Activated CD4-positive, alpha-beta T cell treated with anti-CD3 and anti-CD28 coated beads for 24 hours (primary cell): ENCODE measurements around the gene DPY19L2.
A peak's percentile ranks its signal among the peaks of the same experiment; 100 is the strongest.
"Not testable (repeated sequence)": the region's sequence is repeated elsewhere in the genome, so short reads cannot be mapped to it uniquely, and the experiment has no call there.

Source experiments
- DNase-seq, 2 donors: peaks; one replicate each; pipeline ENCODE4 v3.0.0-alpha.2; 2020; ENCODE audit warnings: low read depth in 2 of 2

Gene DPY19L2

GRCh38 chr12:63668028-63668799 is at the start of gene DPY19L2:
Gene DPY19L2 (minus strand): TSS chr12:63668493. CDS start chr12:63668393, 100 bp downstream.
- peak in 1 of 2 donors; percentile 47 for DNase-seq

DNA sequence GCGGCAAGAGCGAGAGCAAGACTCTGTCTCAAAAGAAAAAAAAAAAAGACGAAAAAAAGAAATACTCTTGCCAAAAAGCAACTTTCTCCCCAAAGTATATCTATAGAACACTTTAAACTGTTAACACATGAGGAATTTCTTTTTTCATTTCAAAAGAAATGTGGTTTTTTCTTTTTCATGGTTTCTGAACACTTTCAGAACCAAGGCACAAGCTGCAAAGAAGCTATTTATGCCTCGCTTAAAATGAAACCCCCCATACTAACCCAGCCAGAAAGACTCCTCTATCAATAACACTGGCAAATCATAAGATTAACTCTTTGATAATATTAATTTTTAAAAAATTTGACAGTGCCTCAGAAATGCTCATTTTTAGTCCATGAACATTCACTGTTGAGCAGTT is 48.6 kb upstream of the DPY19L2 start:
- DNase-seq: not testable (repeated sequence)

GRCh38 chr12:63715107-63715625 is 46.9 kb upstream of the DPY19L2 start:
- DNase-seq: not testable (repeated sequence)

DNA sequence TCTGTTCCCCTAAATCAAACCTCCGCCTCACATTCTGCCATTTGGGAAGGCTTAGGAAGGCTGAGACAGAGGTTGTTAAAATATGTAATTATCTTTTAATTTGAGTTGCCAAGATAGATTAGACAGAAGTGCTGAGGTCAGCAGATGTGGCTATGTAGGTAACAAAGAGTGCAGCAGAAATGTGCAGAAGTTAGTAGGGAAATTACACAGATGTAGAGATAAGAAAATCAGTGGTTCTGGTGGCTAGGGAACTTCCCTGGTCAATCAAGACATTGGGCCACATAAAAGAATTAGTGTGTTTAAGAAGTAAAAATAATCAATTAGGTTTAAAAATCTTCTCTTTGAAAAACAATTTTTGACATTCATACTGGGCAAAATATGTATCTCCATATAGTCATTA is 46.1 kb upstream of the DPY19L2 start:
- not testable (repeated sequence) for DNase-seq

- DNase-seq: not testable (repeated sequence)
Observed at GRCh38 chr12:63713681-63714075, 45.4 kb upstream of the DPY19L2 start.

GRCh38 chr12:63712979-63713680 is 44.8 kb upstream of the DPY19L2 start:
- DNase-seq: not testable (repeated sequence)

DNA sequence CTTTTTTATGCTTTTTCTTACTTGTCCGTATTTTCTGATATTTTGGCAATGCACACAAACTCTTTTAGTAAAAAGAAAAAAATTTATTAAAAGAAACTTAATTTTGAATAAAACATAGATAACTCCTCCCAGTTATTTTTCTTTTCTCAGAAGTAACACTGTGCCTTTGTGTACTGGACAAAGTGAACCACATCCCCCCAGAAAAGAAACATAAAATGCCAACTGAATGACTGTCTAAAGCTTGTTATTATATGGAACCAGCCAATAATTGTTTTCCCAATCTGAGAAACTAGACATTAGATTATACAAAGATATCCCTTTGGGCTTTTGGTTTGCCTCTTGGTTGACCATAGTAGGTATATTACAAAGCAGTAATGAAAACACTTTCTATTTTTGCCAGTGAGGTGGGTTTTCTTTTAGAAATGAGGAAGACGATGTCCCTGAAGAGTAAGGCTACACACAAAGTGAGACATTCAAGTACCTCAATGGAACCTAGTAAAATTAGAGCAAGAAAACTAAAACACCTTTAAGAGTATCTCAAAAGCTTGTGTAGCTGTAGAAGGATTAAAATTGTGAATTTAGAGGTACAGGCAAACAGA is 44.2 kb upstream of the DPY19L2 start:
- DNase-seq: not testable (repeated sequence)

- DNase-seq: not testable (repeated sequence)
Observed at GRCh38 chr12:63711339-63711738, 43.0 kb upstream of the DPY19L2 start.

GRCh38 chr12:63706336-63706735 is 38.0 kb upstream of the DPY19L2 start:
- DNase-seq: no peak

DNA sequence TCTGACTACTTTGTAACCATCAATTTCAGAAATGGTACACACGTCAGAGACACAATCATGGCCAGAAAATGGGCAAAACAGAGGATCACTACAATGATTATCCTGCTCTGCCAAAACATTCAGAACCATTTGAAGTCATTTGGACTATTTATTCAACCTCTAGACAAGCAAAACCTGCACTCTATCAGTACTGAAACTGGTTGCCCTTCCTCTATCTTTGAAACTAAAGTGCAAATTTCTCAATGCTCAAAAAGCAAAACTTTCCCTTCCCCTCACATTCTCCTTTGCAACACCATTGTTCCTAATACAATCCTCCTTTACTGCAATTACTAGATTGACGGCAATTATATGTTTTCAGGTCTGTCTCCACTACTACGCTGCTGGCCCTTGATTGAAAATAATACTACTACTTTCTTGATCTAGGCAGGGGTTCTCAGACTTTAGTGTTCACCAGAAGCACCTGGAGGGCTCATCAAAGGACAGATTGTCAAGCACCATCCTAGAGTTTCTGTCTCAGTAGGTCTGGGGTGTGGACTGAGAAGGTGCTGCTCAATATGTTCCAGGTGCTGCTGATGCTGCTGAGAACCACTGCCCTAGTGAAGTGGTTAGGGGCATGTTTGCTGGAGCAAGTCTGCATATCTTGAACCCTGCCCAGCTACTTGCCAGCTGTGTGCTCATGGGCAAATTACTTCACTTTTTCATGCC is 31.5 kb upstream of the DPY19L2 start:
- DNase-seq: not testable (repeated sequence)

- not testable (repeated sequence) for DNase-seq
Observed at GRCh38 chr12:63699011-63699410, 30.7 kb upstream of the DPY19L2 start.

DNA sequence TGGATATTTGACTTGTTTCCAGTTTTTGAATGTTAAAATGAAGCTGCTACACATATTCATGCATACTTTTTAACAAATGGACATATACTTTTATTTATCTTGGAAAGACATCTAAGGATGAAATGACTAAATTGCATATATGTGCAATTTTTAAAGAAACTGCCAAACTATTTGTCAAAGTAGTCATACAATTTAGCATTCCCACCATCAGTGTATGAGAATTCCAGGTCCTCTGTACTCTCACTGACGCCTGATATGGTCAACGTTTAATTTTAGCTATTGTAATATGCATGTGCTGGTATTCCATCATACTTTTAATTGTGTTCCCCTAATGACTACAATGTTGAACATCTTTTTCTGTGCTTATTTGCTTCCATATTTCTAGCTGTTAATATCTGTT is 22.5 kb upstream of the DPY19L2 start:
- not testable (repeated sequence) for DNase-seq

DNA sequence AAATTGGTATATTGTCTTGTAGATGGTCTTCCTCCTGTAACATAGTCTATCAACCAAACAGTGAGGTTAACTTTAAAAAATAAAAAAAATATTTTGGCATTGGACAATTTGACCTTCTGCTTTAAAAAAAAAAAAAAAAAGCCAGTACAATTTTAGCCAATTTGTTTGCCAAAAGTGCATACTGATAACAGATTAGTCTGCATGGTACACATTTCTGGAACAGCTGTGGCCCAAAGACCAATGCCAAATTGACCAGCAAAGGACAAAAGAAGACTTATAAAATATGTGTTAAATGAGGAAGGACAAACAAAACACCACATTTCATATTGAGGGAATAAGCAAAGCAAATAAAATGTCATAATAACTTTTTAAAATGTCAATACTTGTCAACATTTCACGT is 20.8 kb upstream of the DPY19L2 start:
- not testable (repeated sequence) for DNase-seq

DNA sequence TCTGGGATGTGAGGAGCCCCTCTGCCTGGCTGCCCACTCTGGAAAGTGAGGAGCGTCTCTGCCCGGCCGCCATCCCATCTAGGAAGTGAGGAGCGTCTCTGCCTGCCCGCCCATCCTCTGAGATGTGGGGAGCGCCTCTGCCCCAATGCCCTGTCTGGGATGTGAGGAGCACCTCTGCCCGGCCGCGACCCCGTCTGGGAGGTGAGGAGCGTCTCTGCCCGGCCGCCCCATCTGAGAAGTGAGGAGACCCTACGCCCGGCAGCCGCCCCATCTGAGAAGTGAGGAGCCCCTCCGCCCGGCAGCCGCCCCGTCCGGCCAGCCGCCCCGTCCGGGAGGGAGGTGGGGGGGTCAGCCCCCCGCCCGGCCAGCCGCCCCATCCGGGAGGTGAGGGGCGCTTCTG is 18.3 kb upstream of the DPY19L2 start:
- not testable (repeated sequence) for DNase-seq

GRCh38 chr12:63685789-63686188 is 17.5 kb upstream of the DPY19L2 start:
- not testable (repeated sequence) for DNase-seq

GRCh38 chr12:63682617-63683016 is 14.3 kb upstream of the DPY19L2 start:
- not testable (repeated sequence) for DNase-seq

GRCh38 chr12:63680758-63681157 is 12.5 kb upstream of the DPY19L2 start:
- DNase-seq: not testable (repeated sequence)

DNA sequence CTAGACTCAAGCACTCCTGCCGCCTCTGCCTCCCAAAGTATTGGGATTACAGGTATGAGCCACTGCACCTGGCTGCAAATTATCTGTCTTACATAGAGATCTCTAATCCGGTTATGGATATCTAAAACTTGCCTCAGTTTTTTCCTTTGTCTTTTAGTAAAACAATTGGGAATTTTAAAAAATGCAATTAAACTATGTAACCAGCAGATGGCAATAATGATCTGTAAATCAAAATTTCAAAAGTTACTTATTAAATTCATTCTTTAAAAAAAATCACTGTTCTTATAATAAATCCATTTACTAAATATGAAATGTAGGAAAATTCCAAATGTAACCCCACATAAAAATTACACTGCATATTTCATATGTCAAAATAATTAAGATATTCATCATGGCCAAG is 4.3 kb upstream of the DPY19L2 start:
- DNase-seq: not testable (repeated sequence)

DNA sequence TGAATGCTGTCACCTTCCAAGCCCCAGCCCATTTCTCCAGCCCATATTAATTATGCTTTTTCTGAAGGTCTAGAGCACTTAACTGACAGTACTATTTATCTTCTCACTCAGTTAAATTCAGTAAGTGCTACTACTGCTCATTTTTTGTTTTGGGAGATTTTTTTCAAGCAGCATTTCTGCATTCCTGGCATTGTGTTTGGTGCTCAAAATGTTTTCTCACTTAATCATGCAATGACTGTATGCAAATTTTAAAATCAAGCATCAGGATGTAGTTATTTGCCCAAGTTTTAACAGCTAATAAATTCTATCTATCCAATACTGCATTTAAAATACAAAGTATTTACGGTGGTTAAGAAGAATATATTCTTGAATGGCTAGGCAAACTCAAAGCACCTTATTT is 1.6 kb upstream of the DPY19L2 start:
- not testable (repeated sequence) for DNase-seq

DNA sequence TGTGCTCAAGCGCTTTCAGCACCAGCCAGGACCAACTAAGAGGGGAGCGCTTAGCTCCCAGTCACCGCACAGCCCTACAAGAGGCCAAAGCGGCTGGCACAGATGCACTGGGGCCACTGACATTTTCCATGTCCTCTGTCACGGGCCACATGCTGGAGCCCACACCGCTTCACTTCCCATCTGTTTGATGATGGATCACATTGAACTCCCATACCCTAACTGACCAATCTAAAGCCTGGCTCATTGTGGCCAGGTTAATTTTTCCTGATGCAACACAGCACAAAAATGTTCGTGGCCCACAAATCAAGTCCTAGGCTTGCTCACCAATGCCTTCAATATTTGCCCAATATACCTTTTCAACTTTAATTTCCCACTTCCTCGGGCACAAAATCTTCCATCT is 1.1 kb upstream of the DPY19L2 start:
- DNase-seq: not testable (repeated sequence)

- DNase-seq: peak in 1 of 2 donors; percentile 2
Observed at GRCh38 chr12:63668800-63669365, 590 bp upstream of the DPY19L2 start.
